Caco-2 (cell line): ENCODE measurements around the gene ETV6. TPM values are rescaled to one million over a fixed set of nuclear protein-coding genes. Genes with fewer than 3 reads are reported as not detected.

Experiments
- BruUV-seq: library from RNA; stranded (reverse); fragments of 400-500 nt; replicated peaks from 2 replicates; lab custom pipeline; 2021; lab: Mats Ljungman, UMichigan
- CTCF ChIA-PET: fragments of 300-600 bp; sonication (Branson Sonifier 250); formaldehyde crosslinking; loops from one replicate; lab custom pipeline; 2022; ENCODE audit warnings: antibody characterized with exemption; lab: Charles Lee
- POLR2A ChIA-PET: fragments of 300-600 bp; sonication (Branson Sonifier 250); formaldehyde crosslinking; loops from one replicate; lab custom pipeline; 2022; ENCODE audit warnings: antibody characterized with exemption; lab: Charles Lee
- DNase-seq, 2 experiments: peaks; one replicate each; pipeline versions ENCODE4 v3.0.0 to v3.0.0-alpha.2; 2020 to 2022
- H3K27me3 ChIP-seq: replicated peaks from 2 replicates; pipeline ENCODE4 v1.6.0; 2011; ENCODE audit warnings: low read length; ENCODE audit not compliant: control insufficient read depth, insufficient read depth
- H3K36me3 ChIP-seq: 2 replicates; pipeline ENCODE4 v1.5.1; 2011; ENCODE audit warnings: low read length; ENCODE audit not compliant: control insufficient read depth, insufficient read depth
- H3K4me1 ChIP-seq: fragments of 250-450 bp; sonication (Bioruptor Pico); 2 replicates; pipeline ENCODE4 v1.5.1; 2020; ENCODE audit warnings: mild to moderate bottlenecking
- H3K4me3 ChIP-seq: 2 replicates; pipeline ENCODE4 v1.5.1; 2011; ENCODE audit warnings: low read depth, mild to moderate bottlenecking, control low read depth, low read length
- H3K9me3 ChIP-seq: fragments of 250-450 bp; sonication (Bioruptor Pico); 2 replicates; pipeline ENCODE4 v1.5.1; 2020; ENCODE audit warnings: mild to moderate bottlenecking, moderate library complexity
- H3K27ac Mint-ChIP-seq: one replicate; pipeline ENCODE4 v1.8.0; 2022; ENCODE audit warnings: mixed read lengths; ENCODE audit not compliant: unreplicated experiment
- H3K27me3 Mint-ChIP-seq: one replicate; pipeline ENCODE4 v1.8.0; 2022; ENCODE audit warnings: mixed read lengths; ENCODE audit not compliant: insufficient read depth, unreplicated experiment
- H3K36me3 Mint-ChIP-seq: one replicate; pipeline ENCODE4 v1.8.0; 2022; ENCODE audit warnings: mild to moderate bottlenecking, mixed read lengths; ENCODE audit not compliant: insufficient read depth, unreplicated experiment
- H3K4me1 Mint-ChIP-seq: one replicate; pipeline ENCODE4 v1.8.0; 2022; ENCODE audit warnings: low read depth, mixed read lengths; ENCODE audit not compliant: unreplicated experiment
- H3K4me3 Mint-ChIP-seq: one replicate; pipeline ENCODE4 v1.8.0; 2022; ENCODE audit warnings: mild to moderate bottlenecking, moderate library complexity, mixed read lengths; ENCODE audit not compliant: unreplicated experiment
- H3K9me3 Mint-ChIP-seq: one replicate; pipeline ENCODE4 v1.8.0; 2022; ENCODE audit warnings: mixed read lengths; ENCODE audit not compliant: unreplicated experiment
- CTCF ChIP-seq, 2 experiments: fragments of 200-600 bp in 1 of 2; IDR thresholded peaks; 1 replicate in 1 of 2; 2 replicates in 1 of 2; pipeline versions ENCODE4 v1.5.1 to v1.8.0; 2011 to 2022; ENCODE audit warnings: antibody characterized with exemption in 1 of 2, control low read depth in 1 of 2, inconsistent platforms in 1 of 2, low read depth in 1 of 2, low read length in 1 of 2, mild to moderate bottlenecking in 1 of 2, moderate library complexity in 1 of 2; ENCODE audit not compliant: insufficient read depth in 1 of 2, severe bottlenecking in 1 of 2, unreplicated experiment in 1 of 2
- intact Hi-C: fragments of 100-400 bp; cut with micrococcal nuclease; formaldehyde crosslinking; loops from one replicate; pipeline ENCODE4 v1.10.0; 2022; ENCODE audit not compliant: unreplicated experiment
- total RNA-seq: library from RNA; stranded (reverse); gene quantifications from 2 replicates; pipeline ENCODE4 v1.2.3, GENCODE V29; 2022

ETV6 gene
- total RNA-seq, 1 experiment from 2014 or later = 15.6 TPM

DNA sequence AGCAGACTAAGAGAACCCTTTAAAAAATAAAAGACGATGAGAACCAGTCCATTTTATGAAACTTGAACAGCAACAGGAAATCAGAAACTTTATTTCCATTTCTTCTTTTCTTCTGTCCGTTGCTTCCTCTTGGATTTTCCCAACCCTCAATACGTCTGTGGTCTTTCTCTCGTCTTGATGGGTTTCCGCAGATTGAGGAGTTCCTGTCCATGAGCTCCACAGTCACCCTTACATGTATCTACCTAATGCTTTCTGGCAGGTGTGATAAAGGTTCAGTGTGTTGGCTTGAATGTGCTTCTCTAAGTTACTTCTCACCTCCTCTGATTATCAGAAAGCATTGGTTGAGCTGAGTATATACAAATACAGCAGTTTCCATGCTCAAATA is 110.0 kb downstream of the ETV6 start:
- TF ChIP-seq CTCF (IDR thresholded peaks at IDR 0.05; ENCODE audit: insufficient read depth in 1 of 2, low read depth in 1 of 2, low read length in 1 of 2, severe bottlenecking in 1 of 2, unreplicated experiment in 1 of 2) = no peak
- H3K27me3 ChIP-seq = no peaks in the 10 kb centered on the region
- no peaks in the 10 kb centered on the region for H3K9me3 Mint-ChIP-seq
- peaks cover 16% of the 10 kb centered on the region for H3K4me1 ChIP-seq
- H3K9me3 ChIP-seq = no peaks in the 10 kb centered on the region
- ChIA-PET CTCF (interaction anchor here (0.6 kb wide), 1 partner anchor 508 kb away, joined by 3 read pairs; no protein-coding TSS in a partner anchor), POLR2A (no interaction called here)
- no peak overlapping the region for H3K4me3 ChIP-seq
- no peak for DNase-seq
- H3K27me3 Mint-ChIP-seq = no peaks in the 10 kb centered on the region
- no peak overlapping the region for H3K4me3 Mint-ChIP-seq
- no peaks in the 10 kb centered on the region for H3K36me3 Mint-ChIP-seq
- intact Hi-C loops = no loop called here
- BruUV-seq = no TSS peak
- H3K4me1 Mint-ChIP-seq = peaks cover 11% of the 10 kb centered on the region
- H3K36me3 ChIP-seq = no peaks in the 10 kb centered on the region; the same call in 1 of the 2 replicates
- H3K27ac Mint-ChIP-seq = no peak overlapping the region

- no peak overlapping the region for H3K4me3 Mint-ChIP-seq
- no TSS peak for BruUV-seq
- no peak for TF ChIP-seq CTCF (IDR thresholded peaks at IDR 0.05; ENCODE audit: insufficient read depth in 1 of 2, low read depth in 1 of 2, low read length in 1 of 2, severe bottlenecking in 1 of 2, unreplicated experiment in 1 of 2)
These were observed 110.4 kb downstream of the ETV6 start for GRCh38 chr12:11759899-11760298.

GRCh38 chr12:11761869-11762567 is 112.5 kb downstream of the ETV6 start:
- H3K9me3 ChIP-seq = no peaks in the 10 kb centered on the region
- DNase-seq = no peak
- CTCF ChIA-PET = no interaction called here
- no peak for TF ChIP-seq CTCF (IDR thresholded peaks at IDR 0.05; ENCODE audit: insufficient read depth in 1 of 2, low read depth in 1 of 2, low read length in 1 of 2, severe bottlenecking in 1 of 2, unreplicated experiment in 1 of 2)
- Mint-ChIP-seq H3K27me3 (no peaks in the 10 kb centered on the region), H3K9me3 (no peaks in the 10 kb centered on the region), H3K27ac (no peak overlapping the region), H3K36me3 (no peaks in the 10 kb centered on the region), H3K4me3 (no peak overlapping the region), H3K4me1 (peaks cover 7% of the 10 kb centered on the region)
- no peak overlapping the region for H3K4me3 ChIP-seq
- H3K4me1 ChIP-seq = peaks cover 16% of the 10 kb centered on the region
- H3K36me3 ChIP-seq = no peaks in the 10 kb centered on the region
- POLR2A ChIA-PET = no interaction called here
- intact Hi-C loops = no loop called here
- BruUV-seq = no TSS peak
- no peaks in the 10 kb centered on the region for H3K27me3 ChIP-seq

More at GRCh38 chr12:11759899-11760298, 110.4 kb downstream of the ETV6 start:
- Mint-ChIP-seq H3K27me3 (no peaks in the 10 kb centered on the region), H3K9me3 (no peaks in the 10 kb centered on the region), H3K27ac (no peak overlapping the region), H3K4me1 (peaks cover 7% of the 10 kb centered on the region), H3K36me3 (no peaks in the 10 kb centered on the region)
- Histone ChIP-seq H3K4me1 (peaks cover 16% of the 10 kb centered on the region), H3K9me3 (no peaks in the 10 kb centered on the region), H3K27me3 (no peaks in the 10 kb centered on the region), H3K36me3 (no peaks in the 10 kb centered on the region; the same call in 1 of the 2 replicates), H3K4me3 (no peak overlapping the region)
- CTCF ChIA-PET = interaction anchor here (0.6 kb wide), 1 partner anchor 422 kb away, joined by 3 read pairs; no protein-coding TSS in a partner anchor
- DNase-seq = no peak
- POLR2A ChIA-PET = no interaction called here
- intact Hi-C loops = no loop called here
